RWPE1 (cell line): ENCODE results near the gene FAM161B.
"Not testable (repeated sequence)": the region's sequence is repeated elsewhere in the genome, so short reads cannot be mapped to it uniquely, and the experiment has no call there.

Source experiments
- CTCF ChIA-PET: fragments of 350-600 bp; sonication (Branson Sonifier 250); formaldehyde crosslinking; extraction: SDS; loops from one replicate; lab custom pipeline; 2021; lab: Yijun Ruan, JAX
- POLR2A ChIA-PET: fragments of 400-600 bp; formaldehyde crosslinking; extraction: SDS; loops from one replicate; lab custom pipeline; 2020; ENCODE audit warnings: antibody characterized with exemption; ENCODE audit not compliant: low non-redundant PET; lab: Yijun Ruan, JAX
- DNase-seq: peaks from one replicate; pipeline ENCODE4 v3.0.0; 2012; ENCODE audit warnings: low spot score
- H3K27ac ChIP-seq: fragments of 450-650 bp; 2 replicates; pipeline ENCODE4 v1.5.1; 2017
- TF ChIP-seq, protein P1 (sequence below): fragments of 450-650 bp; conservative IDR thresholded peaks from 2 replicates; pipeline ENCODE4 v1.5.1; 2017; ENCODE audit warnings: low read depth, mild to moderate bottlenecking

The FAM161B gene

DNA sequence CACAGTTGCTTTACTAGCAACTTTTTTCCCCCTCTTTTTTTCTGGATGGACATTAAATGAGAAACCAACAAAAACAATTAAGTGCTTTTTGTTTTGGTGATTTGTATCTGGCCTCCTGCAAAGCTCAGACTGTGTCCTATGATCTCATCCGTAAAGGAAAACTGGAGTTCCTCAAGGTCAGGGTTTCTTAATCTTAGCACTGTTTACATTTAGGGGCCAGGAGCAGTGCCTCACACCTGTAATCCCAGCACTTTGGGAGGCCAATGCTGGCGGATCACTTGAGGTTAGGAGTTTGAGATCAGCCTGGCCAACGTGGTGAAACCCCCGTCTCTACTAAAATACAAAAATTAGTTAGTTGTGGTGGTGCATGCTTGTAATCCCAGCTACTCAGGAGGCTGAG lies 41.2 kb upstream of the FAM161B start:
- TF ChIP-seq, protein P1, sequence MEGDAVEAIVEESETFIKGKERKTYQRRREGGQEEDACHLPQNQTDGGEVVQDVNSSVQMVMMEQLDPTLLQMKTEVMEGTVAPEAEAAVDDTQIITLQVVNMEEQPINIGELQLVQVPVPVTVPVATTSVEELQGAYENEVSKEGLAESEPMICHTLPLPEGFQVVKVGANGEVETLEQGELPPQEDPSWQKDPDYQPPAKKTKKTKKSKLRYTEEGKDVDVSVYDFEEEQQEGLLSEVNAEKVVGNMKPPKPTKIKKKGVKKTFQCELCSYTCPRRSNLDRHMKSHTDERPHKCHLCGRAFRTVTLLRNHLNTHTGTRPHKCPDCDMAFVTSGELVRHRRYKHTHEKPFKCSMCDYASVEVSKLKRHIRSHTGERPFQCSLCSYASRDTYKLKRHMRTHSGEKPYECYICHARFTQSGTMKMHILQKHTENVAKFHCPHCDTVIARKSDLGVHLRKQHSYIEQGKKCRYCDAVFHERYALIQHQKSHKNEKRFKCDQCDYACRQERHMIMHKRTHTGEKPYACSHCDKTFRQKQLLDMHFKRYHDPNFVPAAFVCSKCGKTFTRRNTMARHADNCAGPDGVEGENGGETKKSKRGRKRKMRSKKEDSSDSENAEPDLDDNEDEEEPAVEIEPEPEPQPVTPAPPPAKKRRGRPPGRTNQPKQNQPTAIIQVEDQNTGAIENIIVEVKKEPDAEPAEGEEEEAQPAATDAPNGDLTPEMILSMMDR = no peak
- DNase-seq = no peak
- POLR2A ChIA-PET = no interaction called here
- H3K27ac ChIP-seq = no peak overlapping the region
- CTCF ChIA-PET = no interaction called here

DNA sequence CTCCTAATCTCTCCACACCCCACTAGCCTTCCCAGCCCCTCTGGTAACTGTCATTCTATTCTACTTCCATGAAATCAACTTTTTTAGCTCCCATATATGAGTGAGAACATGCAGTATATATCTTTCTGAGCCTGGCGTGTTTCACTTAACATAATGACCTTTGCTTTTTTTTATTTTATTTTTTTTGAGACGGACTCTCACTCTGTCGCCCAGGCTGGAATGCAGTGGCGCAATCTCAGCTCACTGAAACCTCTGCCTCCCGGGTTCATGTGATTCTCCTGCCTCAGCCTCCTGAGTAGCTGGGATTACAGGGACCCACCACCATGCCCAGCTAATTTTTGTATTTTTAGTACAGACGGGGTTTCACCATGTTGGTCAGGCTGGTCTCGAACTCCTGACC lies 38.8 kb upstream of the FAM161B start:
- H3K27ac ChIP-seq, DNase-seq, POLR2A ChIA-PET, CTCF ChIA-PET: not testable (repeated sequence)

DNA sequence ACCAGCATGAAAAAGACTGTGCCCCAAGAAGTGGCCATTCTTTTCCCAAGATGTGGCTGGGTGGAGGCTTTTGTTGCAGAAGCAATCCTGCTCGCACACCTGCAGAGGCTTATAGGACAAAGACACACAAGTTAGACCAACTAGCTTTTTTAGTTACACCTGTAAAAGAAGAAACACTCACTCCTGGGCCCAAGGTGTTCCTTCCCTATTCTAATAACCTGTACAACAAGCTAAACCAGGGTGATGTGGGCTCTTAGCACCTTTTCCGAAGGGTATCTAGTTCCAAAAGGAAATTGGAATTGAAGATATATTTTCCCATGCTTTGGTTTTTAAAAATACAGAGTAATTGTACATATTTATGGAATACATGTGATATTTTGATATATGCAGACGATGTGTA lies 38.2 kb upstream of the FAM161B start:
- CTCF ChIA-PET = no interaction called here
- TF ChIP-seq, protein P1 = no peak
- POLR2A ChIA-PET = no interaction called here
- H3K27ac ChIP-seq = no peak overlapping the region
- no peak for DNase-seq

DNA sequence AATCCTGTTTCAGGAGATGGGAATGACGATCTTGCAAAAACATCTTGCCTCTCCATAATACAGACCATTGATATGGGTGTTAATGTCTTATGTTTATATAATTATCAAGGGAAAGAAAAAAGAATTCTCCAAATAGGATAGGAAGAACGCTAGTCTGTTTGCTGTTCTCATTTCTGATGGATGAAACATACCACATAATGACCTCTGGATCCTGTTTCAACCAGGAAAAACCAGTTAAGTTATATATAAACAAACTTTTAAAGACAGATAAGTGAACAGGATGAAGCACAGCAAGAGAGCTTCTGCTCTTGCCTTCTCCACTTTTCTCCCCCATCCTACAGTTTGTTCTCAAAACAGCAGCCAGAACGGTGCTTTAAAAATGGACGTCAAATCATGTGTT lies 28.0 kb upstream of the FAM161B start:
- TF ChIP-seq, protein P1 = no peak
- ChIA-PET POLR2A (no interaction called here), CTCF (no interaction called here)
- DNase-seq = no peak
- H3K27ac ChIP-seq = no peak overlapping the region

DNA sequence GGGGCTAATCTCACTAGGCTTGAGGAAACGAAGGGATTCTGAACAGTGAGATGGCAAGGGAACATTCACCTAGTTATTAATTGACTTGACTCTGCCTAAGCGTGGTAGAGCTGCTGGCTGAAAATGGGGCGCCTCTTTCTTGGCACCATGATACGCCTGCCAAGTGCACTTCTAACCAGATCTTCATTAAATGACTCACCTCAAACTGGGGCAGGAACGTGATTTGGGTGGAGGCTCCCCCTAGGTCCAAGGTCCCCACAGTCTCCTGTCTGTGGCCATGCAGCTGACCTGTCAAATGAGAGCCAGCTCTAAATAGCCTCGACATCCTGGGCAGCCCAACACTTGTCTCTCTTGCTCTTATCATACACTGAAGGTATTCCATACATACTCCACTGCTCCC lies 26.2 kb upstream of the FAM161B start:
- TF ChIP-seq, protein P1 = no peak
- no peak for DNase-seq
- ChIA-PET CTCF (interaction anchor here (0.6 kb wide), 2 partner anchors 63 to 290 kb away, joined by 3 to 4 read pairs; no protein-coding TSS in a partner anchor), POLR2A (interaction anchor here (0.6 kb wide), 1 partner anchor 23 kb away, joined by 3 read pairs; no protein-coding TSS in a partner anchor)
- no peak overlapping the region for H3K27ac ChIP-seq

DNA sequence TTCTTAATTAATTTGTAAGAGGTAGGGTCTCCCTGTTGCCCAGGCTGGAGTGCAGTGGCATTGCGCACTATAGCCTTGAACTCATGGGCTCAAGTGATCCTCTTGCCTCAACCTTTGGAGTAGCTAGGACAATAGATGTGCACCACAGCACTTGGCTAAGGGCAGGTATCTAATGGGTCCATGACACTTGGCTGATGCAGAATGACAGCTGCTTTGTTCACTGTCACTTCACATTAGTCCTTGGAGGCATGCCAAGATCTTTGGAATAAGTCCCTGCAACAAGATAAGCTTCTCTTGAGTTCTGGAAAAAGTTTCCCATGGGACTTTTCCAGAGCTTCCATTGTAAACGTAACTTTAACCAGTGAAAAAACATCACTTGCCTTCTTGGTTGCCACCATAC lies 23.6 kb upstream of the FAM161B start:
- TF ChIP-seq, protein P1 = no peak
- no peak overlapping the region for H3K27ac ChIP-seq
- POLR2A ChIA-PET = no interaction called here
- CTCF ChIA-PET = interaction anchor here (0.6 to 0.8 kb wide), 3 partner anchors 8 to 963 kb away, joined by 3 read pairs; no protein-coding TSS in a partner anchor
- no peak for DNase-seq

DNA sequence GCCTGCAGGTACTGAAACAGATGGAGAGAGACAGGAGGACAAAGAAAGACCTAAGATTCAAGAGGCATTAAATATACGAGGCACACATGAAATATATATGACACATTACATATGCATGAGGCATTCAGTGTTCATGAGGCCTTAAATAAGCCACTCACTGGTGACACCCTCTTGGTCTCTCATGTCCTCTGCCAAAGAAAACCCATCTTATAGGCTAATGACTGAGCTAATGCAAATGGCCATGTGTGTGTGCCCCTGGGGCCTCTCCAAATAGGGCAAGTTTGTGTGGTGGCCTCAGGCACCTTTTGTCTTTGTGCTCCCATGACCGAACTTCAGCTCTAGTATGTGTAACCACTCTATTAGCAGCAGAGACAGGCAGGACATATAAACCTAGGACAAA lies 19.0 kb upstream of the FAM161B start:
- POLR2A ChIA-PET = no interaction called here
- no peak overlapping the region for H3K27ac ChIP-seq
- CTCF ChIA-PET = interaction anchor here (0.5 kb wide), 1 partner anchor 79 kb away, joined by 3 read pairs; no protein-coding TSS in a partner anchor
- TF ChIP-seq, protein P1 = no peak
- no peak for DNase-seq
